Sciatic nerve (tissue), 2 donors: ENCODE measurements around the gene DPH7. TPM values are rescaled to one million over a fixed set of nuclear protein-coding genes. Genes with fewer than 3 reads are reported as not detected.
"Not testable (repeated sequence)": the region's sequence is repeated elsewhere in the genome, so short reads cannot be mapped to it uniquely, and the experiment has no call there.

Experiments
- ATAC-seq: fragments of 200-7000 bp; cut with Tn5 transposase; one replicate; pipeline ENCODE4 v1.9.1; 2020; ENCODE audit warnings: mild to moderate bottlenecking, moderate library complexity
- DNase-seq: peaks from one replicate; pipeline ENCODE4 v3.0.0-alpha.2; 2020; ENCODE audit warnings: low spot score
- intact Hi-C: fragments of 100-400 bp; cut with DNase I; formaldehyde crosslinking; loops from one replicate; pipeline ENCODE4 v1.14.2; 2022
- total RNA-seq: library from RNA; stranded (reverse); fragmentation: NEBNext Ultra II Directional; extraction: Animal tissue kit (Norgen Biotek cat#: 25700); gene quantifications from one replicate; pipeline ENCODE4 v1.2.1, GENCODE V29; 2021
- donor health status: DM: no; HTN: no; CAD: no.
- donor health status: DM: no; HTN: no; CAD: no.

Gene DPH7
- total RNA-seq, 1 donor from 2014 or later, result 33.1 TPM

GRCh38 chr9:137607141-137607857 is 28.6 kb upstream of the DPH7 start:
- DNase-seq (no peak), ATAC-seq (no peak)
- intact Hi-C loops, result no loop called here

- intact Hi-C loops, result loop anchor here (1.0 kb wide), 1 partner anchor 23 kb away; no protein-coding TSS in a partner anchor
- ATAC-seq (no peak), DNase-seq (no peak)
Observed at GRCh38 chr9:137606734-137607138, 28.0 kb upstream of the DPH7 start.

GRCh38 chr9:137606005-137606621 is 27.4 kb upstream of the DPH7 start:
- intact Hi-C loops, result loop anchor here (1.0 kb wide), 1 partner anchor 23 kb away; no protein-coding TSS in a partner anchor
- DNase-seq, result no peak
- no peak for ATAC-seq

- peak; percentile 89 for ATAC-seq
- intact Hi-C loops, result loop anchor here (1.0 kb wide), 1 partner anchor 24 kb away; no protein-coding TSS in a partner anchor
- DNase-seq, result peak; percentile 95
Observed at GRCh38 chr9:137605121-137606004, 26.6 kb upstream of the DPH7 start, which contains the start of gene ARRDC1. TSS of gene ARRDC1 (plus strand) at chr9:137605686. CDS start at chr9:137605718, 32 bp downstream.

GRCh38 chr9:137604345-137605086 is 25.8 kb upstream of the DPH7 start:
- intact Hi-C loops, result no loop called here
- ATAC-seq (peak; percentile 15), DNase-seq (no peak)

- intact Hi-C loops, result no loop called here
- DNase-seq (no peak), ATAC-seq (no peak)
Observed at GRCh38 chr9:137603879-137604278, 25.2 kb upstream of the DPH7 start.

- intact Hi-C loops, result no loop called here
Observed at GRCh38 chr9:137602661-137603060, 23.9 kb upstream of the DPH7 start.

GRCh38 chr9:137598943-137599342 is 20.2 kb upstream of the DPH7 start:
- intact Hi-C loops, result no loop called here
- ATAC-seq (no peak), DNase-seq (no peak)

More at GRCh38 chr9:137602661-137603060, 23.9 kb upstream of the DPH7 start:
- ATAC-seq (no peak), DNase-seq (no peak)

GRCh38 chr9:137596577-137596976 is 17.9 kb upstream of the DPH7 start:
- ATAC-seq, DNase-seq, intact Hi-C loops: not testable (repeated sequence)

- no peak for DNase-seq
- intact Hi-C loops, result no loop called here
- no peak for ATAC-seq
Observed at GRCh38 chr9:137593176-137593575, 14.5 kb upstream of the DPH7 start.

- DNase-seq (no peak), ATAC-seq (no peak)
- intact Hi-C loops, result no loop called here
Observed at GRCh38 chr9:137592767-137593166, 14.0 kb upstream of the DPH7 start.

GRCh38 chr9:137590469-137591383 is 12.0 kb upstream of the DPH7 start, which contains the start of gene ZMYND19:
TSS of gene ZMYND19 (minus strand) at chr9:137590512. CDS start at chr9:137590263, 249 bp downstream.
- ATAC-seq (peak; percentile 99), DNase-seq (peak; percentile 93)
- intact Hi-C loops, result no loop called here

- ATAC-seq, result no peak
- intact Hi-C loops, result no loop called here
Observed at GRCh38 chr9:137590123-137590468, 11.4 kb upstream of the DPH7 start.

GRCh38 chr9:137589441-137590122 is 10.9 kb upstream of the DPH7 start:
- ATAC-seq (no peak), DNase-seq (no peak)
- intact Hi-C loops, result no loop called here

More at GRCh38 chr9:137590123-137590468, 11.4 kb upstream of the DPH7 start:
- no peak for DNase-seq

- intact Hi-C loops, result no loop called here
- DNase-seq (no peak), ATAC-seq (no peak)
Observed at GRCh38 chr9:137588891-137589290, 10.2 kb upstream of the DPH7 start.

GRCh38 chr9:137588311-137588710 is 9.6 kb upstream of the DPH7 start:
- intact Hi-C loops, result no loop called here
- ATAC-seq (no peak), DNase-seq (no peak)

- ATAC-seq (no peak), DNase-seq (no peak)
- intact Hi-C loops, result no loop called here
Observed at GRCh38 chr9:137586854-137587253, 8.1 kb upstream of the DPH7 start.
